IPS-NIHi7 (cell line): ENCODE data around the gene HIVEP2.
A peak's percentile ranks its signal among the peaks of the same experiment; 100 is the strongest.
"Not testable (repeated sequence)": the region's sequence is repeated elsewhere in the genome, so short reads cannot be mapped to it uniquely, and the experiment has no call there.

ENCODE experiments used
- DNase-seq: peaks from one replicate; pipeline ENCODE4 v3.0.0; 2012; ENCODE audit warnings: mixed read lengths; ENCODE audit errors: extremely low spot score

The HIVEP2 gene, protein sequence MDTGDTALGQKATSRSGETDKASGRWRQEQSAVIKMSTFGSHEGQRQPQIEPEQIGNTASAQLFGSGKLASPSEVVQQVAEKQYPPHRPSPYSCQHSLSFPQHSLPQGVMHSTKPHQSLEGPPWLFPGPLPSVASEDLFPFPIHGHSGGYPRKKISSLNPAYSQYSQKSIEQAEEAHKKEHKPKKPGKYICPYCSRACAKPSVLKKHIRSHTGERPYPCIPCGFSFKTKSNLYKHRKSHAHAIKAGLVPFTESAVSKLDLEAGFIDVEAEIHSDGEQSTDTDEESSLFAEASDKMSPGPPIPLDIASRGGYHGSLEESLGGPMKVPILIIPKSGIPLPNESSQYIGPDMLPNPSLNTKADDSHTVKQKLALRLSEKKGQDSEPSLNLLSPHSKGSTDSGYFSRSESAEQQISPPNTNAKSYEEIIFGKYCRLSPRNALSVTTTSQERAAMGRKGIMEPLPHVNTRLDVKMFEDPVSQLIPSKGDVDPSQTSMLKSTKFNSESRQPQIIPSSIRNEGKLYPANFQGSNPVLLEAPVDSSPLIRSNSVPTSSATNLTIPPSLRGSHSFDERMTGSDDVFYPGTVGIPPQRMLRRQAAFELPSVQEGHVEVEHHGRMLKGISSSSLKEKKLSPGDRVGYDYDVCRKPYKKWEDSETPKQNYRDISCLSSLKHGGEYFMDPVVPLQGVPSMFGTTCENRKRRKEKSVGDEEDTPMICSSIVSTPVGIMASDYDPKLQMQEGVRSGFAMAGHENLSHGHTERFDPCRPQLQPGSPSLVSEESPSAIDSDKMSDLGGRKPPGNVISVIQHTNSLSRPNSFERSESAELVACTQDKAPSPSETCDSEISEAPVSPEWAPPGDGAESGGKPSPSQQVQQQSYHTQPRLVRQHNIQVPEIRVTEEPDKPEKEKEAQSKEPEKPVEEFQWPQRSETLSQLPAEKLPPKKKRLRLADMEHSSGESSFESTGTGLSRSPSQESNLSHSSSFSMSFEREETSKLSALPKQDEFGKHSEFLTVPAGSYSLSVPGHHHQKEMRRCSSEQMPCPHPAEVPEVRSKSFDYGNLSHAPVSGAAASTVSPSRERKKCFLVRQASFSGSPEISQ (N-terminal part only)

DNA sequence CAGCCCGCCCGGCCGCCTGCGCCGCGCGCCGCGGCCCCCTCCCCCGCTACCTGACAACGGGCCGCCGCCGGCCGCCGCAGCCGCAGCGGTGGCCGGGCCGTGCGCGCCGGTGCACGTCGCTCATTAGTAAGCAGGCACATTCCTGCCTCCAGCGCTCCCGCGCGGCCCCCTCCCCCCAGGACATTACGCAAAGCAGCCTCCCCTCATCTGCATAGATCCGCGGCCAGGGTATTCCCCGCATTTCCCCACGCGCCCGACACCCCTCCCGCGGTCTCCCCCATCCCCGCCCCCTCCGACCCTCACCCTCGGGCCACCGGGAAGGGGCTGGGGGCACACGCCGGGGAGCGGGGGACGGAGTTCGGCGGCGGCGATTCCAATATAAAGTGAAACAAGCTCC, at the start of gene HIVEP2:
TSS of gene HIVEP2 (minus strand) at position 128 of the 397 bp plus-strand sequence. CDS start 170,438 bp downstream, outside the sequence.
- DNase-seq: peak; percentile 67

DNA sequence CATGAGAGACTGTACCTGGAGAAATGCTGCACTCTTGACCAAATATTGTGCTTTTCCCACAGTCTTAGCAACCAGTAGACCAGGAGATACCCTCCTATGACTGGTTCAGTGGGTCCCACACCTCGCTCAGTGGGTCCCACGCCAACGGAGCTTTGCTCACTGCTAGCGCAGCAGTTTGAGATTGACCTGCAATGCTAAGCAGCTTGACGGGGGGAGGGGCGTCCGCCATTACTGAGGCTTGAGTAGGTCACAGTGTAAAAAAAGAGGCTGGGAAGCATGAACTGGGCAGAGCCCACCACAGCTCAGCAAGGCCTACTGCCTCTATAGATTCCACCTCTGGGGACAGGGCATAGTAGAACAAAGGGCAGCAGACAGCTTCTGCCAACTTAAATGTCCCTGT, 49.0 kb upstream of the HIVEP2 start:
- no peak for DNase-seq

GRCh38 chr6:142987490-142987889, 42.5 kb upstream of the HIVEP2 start:
- no peak for DNase-seq

DNA sequence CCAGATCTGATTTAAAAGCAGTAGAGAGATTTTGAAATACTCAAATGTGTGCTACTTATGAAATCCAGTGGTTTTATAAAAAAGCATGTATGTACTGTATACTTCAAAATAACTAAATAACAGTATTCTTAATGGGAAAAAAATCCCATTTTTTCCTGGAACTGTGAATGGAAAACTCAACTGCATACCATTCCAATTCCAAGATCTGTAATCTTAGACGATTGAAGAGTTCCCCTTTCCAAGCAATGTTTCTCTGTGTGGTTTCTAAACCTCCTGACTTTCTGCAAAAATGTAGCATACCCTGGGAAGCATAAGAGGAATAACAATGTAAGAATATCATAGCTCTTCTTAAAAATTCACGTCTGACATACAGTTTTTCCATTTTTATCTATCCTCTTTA, 40.3 kb upstream of the HIVEP2 start:
- no peak for DNase-seq

DNA sequence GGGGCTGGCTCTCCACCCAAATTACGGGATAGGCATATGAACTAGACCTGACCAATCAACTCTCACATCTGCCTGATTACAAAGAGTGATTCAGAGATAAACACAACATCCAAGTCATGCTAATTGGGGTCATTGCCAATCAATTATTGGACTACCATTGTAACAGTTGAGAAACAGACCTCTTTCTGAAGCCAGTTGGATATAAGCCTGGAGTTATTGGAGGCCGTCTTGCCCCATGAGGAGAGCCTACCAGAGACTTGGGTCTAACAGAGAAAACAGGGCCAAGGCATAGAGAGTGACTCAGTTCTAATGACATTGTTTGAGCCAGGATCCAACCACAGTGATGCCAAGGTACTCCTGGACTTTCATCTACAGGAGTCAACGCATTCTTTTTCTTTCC, 39.4 kb upstream of the HIVEP2 start:
- no peak for DNase-seq

GRCh38 chr6:142975365-142975764, 30.4 kb upstream of the HIVEP2 start:
- DNase-seq: peak; percentile 45

DNA sequence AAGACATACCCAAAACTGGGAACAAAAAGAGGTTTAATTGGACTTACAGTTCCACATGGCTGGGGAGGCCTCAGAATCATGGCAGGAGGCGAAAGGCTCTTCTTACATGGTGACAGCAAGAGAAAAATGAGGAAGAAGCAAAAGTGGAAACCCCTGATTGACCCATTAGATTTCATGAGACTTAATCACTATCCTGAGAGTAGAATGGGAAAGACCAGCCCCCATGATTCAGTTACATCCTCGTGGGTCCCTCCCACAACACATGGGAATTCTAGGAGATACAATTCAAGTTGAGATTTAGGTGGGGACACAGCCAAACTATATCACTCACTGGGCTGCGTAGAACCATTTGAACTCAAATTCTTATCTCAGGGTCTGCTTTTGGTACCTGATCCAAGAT, 26.0 kb upstream of the HIVEP2 start:
- DNase-seq: not testable (repeated sequence)

DNA sequence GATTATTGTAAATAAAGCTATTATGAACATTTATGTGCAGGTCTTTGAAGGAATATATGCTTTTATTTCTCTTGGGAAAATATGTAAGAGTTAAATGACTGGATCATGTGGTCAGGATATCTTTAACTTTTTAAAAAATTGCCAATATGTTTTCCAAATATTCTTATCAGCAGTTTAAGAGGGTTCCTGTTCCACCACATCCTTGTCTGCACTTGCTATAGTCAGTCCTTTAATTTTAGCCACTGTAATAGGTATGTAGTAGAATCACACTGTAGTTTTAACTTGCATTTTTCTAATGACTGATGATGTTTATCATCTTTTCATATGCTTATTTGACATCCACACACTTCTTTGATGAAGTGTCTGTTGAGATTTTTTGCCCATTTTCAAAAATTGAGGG, 23.6 kb upstream of the HIVEP2 start:
- no peak for DNase-seq

- no peak for DNase-seq
These were observed 21.3 kb upstream of the HIVEP2 start for GRCh38 chr6:142966294-142966693.

- DNase-seq: no peak
These were observed 20.2 kb upstream of the HIVEP2 start for GRCh38 chr6:142965164-142965563.

GRCh38 chr6:142960098-142960497, 15.1 kb upstream of the HIVEP2 start:
- no peak for DNase-seq

DNA sequence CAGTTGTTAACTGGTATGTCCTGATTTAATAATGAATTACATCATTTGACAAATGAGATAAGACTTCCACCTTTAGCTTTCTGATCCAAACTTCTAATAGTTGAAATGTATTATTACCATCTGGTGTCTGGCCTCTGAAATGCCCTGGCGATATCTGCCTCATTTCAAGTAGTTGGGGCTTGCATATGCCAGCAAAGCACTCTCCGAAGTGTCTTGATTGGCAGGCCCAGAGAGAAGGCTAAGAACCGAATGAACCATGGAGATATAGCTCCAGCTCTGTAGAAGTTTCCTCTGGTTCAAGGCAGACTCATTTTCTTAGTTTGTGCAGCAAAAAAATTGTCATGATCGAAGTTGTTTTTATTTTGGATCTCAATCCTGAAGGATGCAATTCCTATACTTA, 13.4 kb upstream of the HIVEP2 start:
- DNase-seq: no peak

- no peak for DNase-seq
These were observed 11.8 kb upstream of the HIVEP2 start for GRCh38 chr6:142956726-142957125.

DNA sequence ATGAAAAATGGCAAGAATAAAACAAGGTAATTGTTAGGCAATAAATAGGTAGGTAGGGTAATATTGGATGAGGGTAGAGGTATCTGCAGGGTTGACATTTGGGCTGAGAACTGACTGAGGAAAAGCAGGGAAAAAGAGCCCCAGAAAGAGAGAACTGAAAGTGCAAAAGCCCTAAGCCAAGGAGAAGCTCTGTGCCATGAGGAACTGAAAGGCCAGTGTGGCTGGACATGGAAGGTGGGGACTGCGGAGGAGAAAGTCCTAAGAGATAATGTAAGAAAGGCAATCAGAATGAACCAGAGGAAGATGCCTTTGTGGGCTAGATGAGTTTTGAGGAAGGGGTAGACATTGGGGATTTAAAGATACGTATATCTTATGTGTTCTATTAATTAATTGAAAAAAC, 9.9 kb upstream of the HIVEP2 start:
- no peak for DNase-seq

- DNase-seq: no peak
These were observed 8.6 kb upstream of the HIVEP2 start for GRCh38 chr6:142953373-142954273.

DNA sequence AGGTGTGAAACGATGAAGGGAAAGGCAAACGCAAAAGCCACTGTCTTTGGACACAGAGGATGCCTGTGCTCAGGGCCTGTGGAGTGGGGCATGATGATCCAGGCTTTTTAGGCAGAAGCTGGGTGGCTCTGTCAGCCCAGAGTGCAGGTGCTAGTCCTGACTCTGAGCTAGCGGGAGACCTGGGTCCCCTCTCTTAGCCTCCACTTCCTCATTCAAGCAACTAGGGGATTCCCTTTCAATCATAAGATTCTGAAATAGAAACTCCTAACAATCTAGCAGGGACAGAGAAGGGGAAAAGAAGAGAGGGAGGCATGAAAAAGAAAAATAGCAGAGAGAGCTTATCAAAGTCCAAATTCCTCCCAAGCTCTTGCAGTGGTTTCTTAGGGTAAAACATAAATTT, 7.6 kb upstream of the HIVEP2 start:
- no peak for DNase-seq

DNA sequence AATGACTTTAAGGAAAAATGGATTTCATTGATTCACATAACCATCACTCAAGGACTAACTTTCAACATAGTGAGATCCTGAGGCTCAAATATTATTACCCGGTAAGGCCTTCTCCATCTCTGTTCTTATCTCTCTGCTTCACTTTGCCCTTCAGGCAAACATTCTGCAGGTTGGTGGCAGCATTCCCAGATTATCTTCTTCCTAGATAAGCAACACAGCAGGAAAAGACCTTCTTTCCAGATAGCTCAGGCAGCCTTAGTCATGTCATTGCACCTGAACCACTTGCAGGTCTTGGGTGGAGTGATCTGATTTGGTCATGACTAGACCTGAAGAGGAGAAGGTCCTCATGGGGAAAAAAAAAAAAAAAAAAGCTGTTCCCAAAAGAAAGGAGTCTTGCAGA, 5.3 kb upstream of the HIVEP2 start:
- peak; percentile 24 for DNase-seq

- no peak for DNase-seq
These were observed 2.9 kb upstream of the HIVEP2 start for GRCh38 chr6:142947714-142948480.

- DNase-seq: peak; percentile 50
These were observed 2.1 kb upstream of the HIVEP2 start for GRCh38 chr6:142946924-142947713.
